ENCODE results near the gene MAPK7. TPM values are rescaled to one million over a fixed set of nuclear protein-coding genes. Genes with fewer than 3 reads are reported as not detected.

The MAPK7 gene
- total and polyA plus RNA-seq, 9 of the 15 experiments (the other 6 are each of a cell fraction or from before 2014, with no cell fraction given) = 0.46 to 7.5 (median 2.5) TPM

GRCh38 chr17:19342611-19343255 lies 35.6 kb upstream of the MAPK7 start:
- in situ Hi-C loops (cut with MboI) = no loop called here
- no peaks in the 10 kb centered on the region; the same call in 1 of the 2 replicates for H4K20me1 ChIP-seq (replicated peaks; ENCODE audit: control insufficient read depth, insufficient read depth, low read length)
- FAIRE-seq = no peak
- TF ChIP-seq POLR2G (IDR thresholded peaks at IDR 0.05; ENCODE audit: low read depth, low read length) = peak; percentile 13; the same call in 1 of the 2 replicates
- TF ChIP-seq, protein P1, sequence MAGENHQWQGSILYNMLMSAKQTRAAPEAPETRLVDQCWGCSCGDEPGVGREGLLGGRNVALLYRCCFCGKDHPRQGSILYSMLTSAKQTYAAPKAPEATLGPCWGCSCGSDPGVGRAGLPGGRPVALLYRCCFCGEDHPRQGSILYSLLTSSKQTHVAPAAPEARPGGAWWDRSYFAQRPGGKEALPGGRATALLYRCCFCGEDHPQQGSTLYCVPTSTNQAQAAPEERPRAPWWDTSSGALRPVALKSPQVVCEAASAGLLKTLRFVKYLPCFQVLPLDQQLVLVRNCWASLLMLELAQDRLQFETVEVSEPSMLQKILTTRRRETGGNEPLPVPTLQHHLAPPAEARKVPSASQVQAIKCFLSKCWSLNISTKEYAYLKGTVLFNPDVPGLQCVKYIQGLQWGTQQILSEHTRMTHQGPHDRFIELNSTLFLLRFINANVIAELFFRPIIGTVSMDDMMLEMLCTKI (IDR thresholded peaks at IDR 0.05; ENCODE audit: partially characterized antibody) = no peak
- H2AFZ ChIP-seq (ENCODE audit: low read depth, low read length) = no peak overlapping the region
- intact Hi-C loops (cut with micrococcal nuclease) = no loop called here
- H3K9ac ChIP-seq (ENCODE audit: insufficient read depth in 1 of 2, low read depth in 2 of 2, low read length in 2 of 2) = no peak overlapping the region
- DNase-seq (ENCODE audit: extremely low read depth in 1 of 4, low spot score in 3 of 4) = no peak
- POLR2A ChIA-PET = interaction anchor here (1.2 kb wide), 1 partner anchor 12 kb away, joined by 3 read pairs; no protein-coding TSS in a partner anchor
- H3K4me1 ChIP-seq (replicated peaks in 1 of 2; ENCODE audit: control insufficient read depth in 2 of 2, insufficient read depth in 2 of 2, low read length in 2 of 2) = peaks cover 21 to 43% of the 10 kb centered on the region in 2 experiments
- H3K27ac ChIP-seq (ENCODE audit: extremely low read depth, low read depth, low read length) = no peak overlapping the region
- no peak overlapping the region for H3K4me2 ChIP-seq (ENCODE audit: insufficient read depth, low read length)
- 75% methylated on average over 4 of the region's 7 CpGs for WGBS (ENCODE audit: insufficient coverage, low coverage, missing lambda C conversion rate)
- H3K36me3 ChIP-seq (ENCODE audit: control insufficient read depth, insufficient read depth, low read length) = no peaks in the 10 kb centered on the region
- CTCF ChIA-PET (ENCODE audit: low intra/inter-chr PET ratio) = no interaction called here
- H3K79me2 ChIP-seq (ENCODE audit: control insufficient read depth, insufficient read depth, low read length) = no peaks in the 10 kb centered on the region
- no peak overlapping the region for H3K4me3 ChIP-seq
- BruUV-seq (replicated peaks) = no TSS peak
- H3K27me3 ChIP-seq (ENCODE audit: control insufficient read depth in 2 of 2, insufficient read depth in 2 of 2, low read length in 2 of 2) = no peaks in the 10 kb centered on the region
- no peaks in the 10 kb centered on the region for H3K9me3 ChIP-seq (replicated peaks; ENCODE audit: control insufficient read depth, insufficient read depth, low read depth, low read length)
- no peak for ATAC-seq
- H3K9me1 ChIP-seq (ENCODE audit: control insufficient read depth, insufficient read depth, low read length) = no peaks in the 10 kb centered on the region

DNA sequence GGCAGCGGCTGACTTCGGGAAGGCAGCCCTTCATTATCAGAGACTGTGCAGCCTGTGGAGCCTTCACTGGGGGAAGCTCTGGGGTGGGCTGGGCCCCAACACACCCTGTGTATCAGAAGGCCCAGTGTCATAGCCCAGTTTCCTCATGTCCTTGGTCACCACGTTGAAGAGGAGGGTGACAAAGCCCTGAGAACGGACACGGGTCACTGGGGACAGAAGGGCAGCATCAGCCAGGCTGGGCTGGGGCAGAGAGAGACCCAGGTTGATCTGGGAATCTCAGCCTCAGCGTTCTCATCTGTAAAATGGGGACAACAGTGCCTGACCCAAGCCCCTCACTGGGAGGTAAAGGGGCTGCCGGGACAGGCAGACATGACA lies 35.1 kb upstream of the MAPK7 start:
- no peak for ATAC-seq
- no TSS peak for BruUV-seq (replicated peaks)

More for the DNA sequence above, 35.1 kb upstream of the MAPK7 start:
- FAIRE-seq = no peak
- WGBS (ENCODE audit: insufficient coverage, low coverage, missing lambda C conversion rate) = 74% methylated on average over 5 of the region's 7 CpGs
- Histone ChIP-seq H3K79me2 (ENCODE audit: control insufficient read depth, insufficient read depth, low read length) (no peaks in the 10 kb centered on the region), H4K20me1 (replicated peaks; ENCODE audit: control insufficient read depth, insufficient read depth, low read length) (no peaks in the 10 kb centered on the region; the same call in 1 of the 2 replicates), H3K9me1 (ENCODE audit: control insufficient read depth, insufficient read depth, low read length) (no peaks in the 10 kb centered on the region), H3K27ac (ENCODE audit: extremely low read depth, low read depth, low read length) (no peak overlapping the region), H2AFZ (ENCODE audit: low read depth, low read length) (no peak overlapping the region), H3K4me1 (replicated peaks in 1 of 2; ENCODE audit: control insufficient read depth in 2 of 2, insufficient read depth in 2 of 2, low read length in 2 of 2) (peaks cover 22 to 47% of the 10 kb centered on the region in 2 experiments), H3K36me3 (ENCODE audit: control insufficient read depth, insufficient read depth, low read length) (no peaks in the 10 kb centered on the region), H3K9me3 (replicated peaks; ENCODE audit: control insufficient read depth, insufficient read depth, low read depth, low read length) (no peaks in the 10 kb centered on the region), H3K27me3 (ENCODE audit: control insufficient read depth in 2 of 2, insufficient read depth in 2 of 2, low read length in 2 of 2) (no peaks in the 10 kb centered on the region), H3K4me2 (ENCODE audit: insufficient read depth, low read length) (no peak overlapping the region), H3K4me3 (no peak overlapping the region), H3K9ac (ENCODE audit: insufficient read depth in 1 of 2, low read depth in 2 of 2, low read length in 2 of 2) (no peak overlapping the region)
- TF ChIP-seq POLR2AphosphoS2 (IDR thresholded peaks at IDR 0.05; ENCODE audit: low read length) (no peak), BCOR (IDR thresholded peaks at IDR 0.05) (peak; percentile 68)
- no peak for DNase-seq (ENCODE audit: extremely low read depth in 1 of 4, low spot score in 3 of 4)
- ChIA-PET CTCF (ENCODE audit: low intra/inter-chr PET ratio) (no interaction called here), POLR2A (interaction anchor here (1.2 kb wide), 1 partner anchor 12 kb away, joined by 3 read pairs; no protein-coding TSS in a partner anchor)
- intact Hi-C loops (cut with micrococcal nuclease) (no loop called here), in situ Hi-C loops (cut with MboI) (no loop called here)

All from K562 (cell line).